Stimulated activated CD4-positive, alpha-beta T cell treated with anti-CD3 and anti-CD28 coated beads, Interleukin-4, amount 100 ng/mL, for 24 hours (primary cell): ENCODE measurements around the gene VSX1.

Experiments
- DNase-seq: peaks from one replicate; pipeline ENCODE4 v3.0.0-alpha.2; 2020

Gene VSX1

DNA sequence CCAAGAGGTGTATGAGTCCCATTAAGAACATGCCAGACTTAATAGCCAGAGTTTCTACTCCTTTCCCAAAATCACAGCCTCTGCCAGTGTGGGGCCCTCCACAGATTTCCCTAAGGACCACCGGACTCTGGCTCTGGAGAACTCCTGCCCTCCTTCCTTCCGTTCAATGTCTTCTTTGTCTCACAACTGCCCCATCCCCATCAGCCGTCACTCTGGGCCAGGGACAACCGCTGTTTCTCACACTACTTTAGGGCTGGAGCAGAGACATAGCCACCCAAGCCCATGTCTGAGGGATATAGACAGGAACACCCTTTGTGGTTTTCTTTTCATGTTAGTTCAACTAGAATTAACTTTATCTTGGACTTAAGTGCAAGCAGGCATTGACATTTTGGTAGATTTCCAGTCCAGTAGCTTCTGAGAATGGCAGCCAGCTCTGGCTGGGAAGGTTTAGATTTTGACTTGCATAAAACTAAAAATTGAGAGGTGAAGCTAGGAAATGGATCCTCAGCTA is 17.3 kb downstream of the VSX1 start:
- DNase-seq = no peak

DNA sequence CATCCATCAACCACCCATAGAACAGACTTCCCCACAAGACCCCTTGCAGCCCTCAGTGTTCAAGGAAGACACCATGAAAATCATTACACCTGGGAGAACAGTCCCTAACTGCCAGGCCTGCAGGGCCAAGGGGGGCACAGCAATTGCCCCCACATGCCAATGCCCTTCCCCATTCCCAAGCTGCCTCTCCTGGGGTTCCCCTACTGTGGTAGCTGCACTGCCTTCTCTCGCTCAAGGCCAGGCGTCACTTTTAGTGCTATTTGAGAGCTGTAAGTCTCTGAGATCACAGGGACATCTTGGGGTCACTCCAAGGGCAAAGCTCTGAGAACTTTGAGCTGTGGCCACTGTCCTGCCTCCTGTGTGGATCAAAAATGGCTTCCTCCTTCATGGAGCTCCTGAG is 18.0 kb downstream of the VSX1 start:
- DNase-seq = no peak

DNA sequence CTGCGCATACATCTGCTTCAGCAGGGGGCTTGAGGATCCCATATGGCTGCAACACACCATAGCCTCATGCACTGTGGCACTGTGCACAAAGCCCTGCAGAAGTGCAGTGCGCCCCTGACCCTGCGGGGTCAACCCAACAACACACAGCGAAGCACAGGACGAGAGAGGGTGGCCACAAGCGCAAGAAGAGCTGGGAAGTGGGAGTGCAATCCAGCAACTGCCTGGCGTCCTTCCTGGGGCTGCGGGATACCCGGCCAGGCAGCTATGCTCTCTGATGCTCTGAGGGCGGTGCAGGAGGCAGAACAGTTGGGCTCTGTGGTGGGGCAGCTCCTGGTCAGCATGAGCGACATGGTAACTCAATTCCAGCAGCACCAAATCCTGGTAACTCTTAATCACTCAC is 18.4 kb downstream of the VSX1 start:
- DNase-seq = no peak

DNA sequence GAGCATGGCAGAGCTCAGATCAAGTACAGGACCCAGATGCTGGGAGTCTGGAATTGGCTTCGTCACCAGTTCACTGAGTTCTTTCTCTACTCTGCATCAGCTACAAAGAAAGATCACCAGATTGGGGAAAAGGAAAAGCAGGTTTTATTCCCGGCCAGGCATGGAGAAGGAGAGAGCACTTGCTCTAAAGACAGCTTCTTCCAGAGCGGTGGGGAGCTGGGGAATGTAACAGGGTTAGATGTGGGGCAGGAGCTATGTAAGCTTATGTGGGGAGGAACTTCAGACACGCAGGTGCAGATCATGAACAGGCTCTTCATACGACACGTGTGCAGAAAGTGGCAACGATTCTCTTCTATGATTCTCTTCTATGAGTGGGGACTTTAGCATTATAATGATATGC is 19.1 kb downstream of the VSX1 start:
- DNase-seq = no peak

DNA sequence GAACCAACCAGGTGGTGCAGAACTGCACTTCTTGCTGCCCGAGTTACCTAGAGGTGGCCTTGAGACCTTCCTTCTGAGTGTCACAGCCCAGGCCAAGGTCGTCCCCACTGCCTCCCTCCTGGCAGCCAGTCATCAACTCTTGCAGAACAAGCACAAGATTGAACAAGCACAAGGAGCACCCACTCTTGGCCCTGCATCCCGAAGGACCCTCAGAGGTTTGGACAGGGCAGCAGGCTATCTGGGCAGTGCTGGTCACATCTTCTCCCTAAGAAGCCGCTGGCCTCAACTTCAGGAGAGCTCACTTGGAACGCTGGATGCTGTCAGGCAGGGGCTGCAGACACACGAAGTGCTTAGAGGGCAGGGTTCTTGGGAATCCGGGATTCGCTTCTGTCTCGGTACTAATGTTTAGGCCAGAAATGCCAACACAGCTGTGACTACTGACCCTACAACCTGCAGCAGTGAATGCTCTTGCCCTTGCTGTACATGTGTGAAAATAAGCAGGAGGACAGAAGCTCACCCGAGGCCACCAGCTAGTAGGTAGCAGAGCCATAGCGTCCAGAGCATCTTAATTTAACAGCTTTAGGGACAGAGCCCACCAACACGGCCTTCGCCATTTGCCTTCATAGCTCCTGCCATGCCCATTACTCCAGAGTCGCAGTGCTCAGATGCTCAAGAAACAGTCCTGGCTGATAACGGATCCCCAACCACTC is 20.0 kb downstream of the VSX1 start:
- no peak for DNase-seq

DNA sequence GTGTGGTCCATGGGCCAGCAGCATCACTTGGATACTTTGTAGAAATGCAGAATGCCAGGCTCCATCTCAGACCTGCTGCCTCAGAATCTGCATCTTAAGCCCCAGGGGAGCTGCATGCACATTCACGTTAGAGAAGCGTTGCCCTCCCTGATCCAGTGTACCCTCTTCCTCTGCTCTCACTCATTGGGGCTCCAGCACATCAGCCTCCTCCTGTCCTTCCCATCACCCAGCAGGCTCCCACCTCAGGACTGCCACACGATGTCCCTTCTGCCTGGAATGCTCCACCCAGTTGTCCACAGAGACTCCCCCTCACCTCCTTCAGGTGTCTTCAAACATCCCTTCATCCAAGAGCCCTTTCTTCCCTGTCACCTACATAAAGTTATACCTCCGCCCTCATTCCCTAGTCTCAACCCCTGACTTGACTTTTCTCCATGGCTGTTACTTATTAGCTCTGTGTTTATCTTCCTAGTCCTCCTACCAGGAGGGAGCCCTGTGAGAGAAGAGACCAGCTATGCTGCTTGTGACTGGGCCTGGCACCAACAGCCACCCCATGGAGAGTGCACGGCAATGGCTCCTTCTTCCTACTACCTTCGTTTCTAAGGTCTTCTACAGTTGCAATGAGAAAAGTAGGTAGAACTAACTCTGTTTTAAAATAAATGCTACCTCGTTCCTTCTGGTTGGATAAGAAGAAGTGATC is 20.7 kb downstream of the VSX1 start:
- DNase-seq = no peak

DNA sequence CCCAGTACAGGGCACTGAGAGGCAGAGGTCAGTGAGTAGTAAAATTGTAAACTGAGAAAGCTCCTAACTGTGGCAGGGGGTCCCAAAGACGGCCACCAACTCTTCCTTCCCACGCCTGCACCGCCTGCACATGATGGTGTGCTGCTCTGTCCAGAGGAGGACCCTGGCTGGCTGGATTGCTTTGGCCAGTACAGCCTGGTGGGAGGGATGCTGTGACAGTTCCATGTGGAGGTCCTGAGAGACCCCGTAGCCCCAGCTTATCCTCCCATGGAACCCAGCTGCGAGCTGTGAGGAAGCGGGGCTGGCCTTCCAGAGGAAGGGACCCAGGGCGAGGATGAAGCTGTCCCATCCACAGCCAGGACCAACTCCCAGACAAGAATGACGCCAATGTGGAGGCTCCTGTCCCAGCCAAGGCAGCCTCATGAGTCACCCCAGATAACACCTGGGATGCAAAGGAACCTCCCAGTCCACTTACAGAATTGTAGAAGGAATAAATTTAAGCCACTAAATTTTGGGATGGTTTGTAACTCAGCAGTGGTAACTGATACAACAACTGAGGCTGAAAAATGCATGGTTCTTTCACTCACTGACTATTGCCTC is 22.0 kb downstream of the VSX1 start:
- DNase-seq = no peak

DNA sequence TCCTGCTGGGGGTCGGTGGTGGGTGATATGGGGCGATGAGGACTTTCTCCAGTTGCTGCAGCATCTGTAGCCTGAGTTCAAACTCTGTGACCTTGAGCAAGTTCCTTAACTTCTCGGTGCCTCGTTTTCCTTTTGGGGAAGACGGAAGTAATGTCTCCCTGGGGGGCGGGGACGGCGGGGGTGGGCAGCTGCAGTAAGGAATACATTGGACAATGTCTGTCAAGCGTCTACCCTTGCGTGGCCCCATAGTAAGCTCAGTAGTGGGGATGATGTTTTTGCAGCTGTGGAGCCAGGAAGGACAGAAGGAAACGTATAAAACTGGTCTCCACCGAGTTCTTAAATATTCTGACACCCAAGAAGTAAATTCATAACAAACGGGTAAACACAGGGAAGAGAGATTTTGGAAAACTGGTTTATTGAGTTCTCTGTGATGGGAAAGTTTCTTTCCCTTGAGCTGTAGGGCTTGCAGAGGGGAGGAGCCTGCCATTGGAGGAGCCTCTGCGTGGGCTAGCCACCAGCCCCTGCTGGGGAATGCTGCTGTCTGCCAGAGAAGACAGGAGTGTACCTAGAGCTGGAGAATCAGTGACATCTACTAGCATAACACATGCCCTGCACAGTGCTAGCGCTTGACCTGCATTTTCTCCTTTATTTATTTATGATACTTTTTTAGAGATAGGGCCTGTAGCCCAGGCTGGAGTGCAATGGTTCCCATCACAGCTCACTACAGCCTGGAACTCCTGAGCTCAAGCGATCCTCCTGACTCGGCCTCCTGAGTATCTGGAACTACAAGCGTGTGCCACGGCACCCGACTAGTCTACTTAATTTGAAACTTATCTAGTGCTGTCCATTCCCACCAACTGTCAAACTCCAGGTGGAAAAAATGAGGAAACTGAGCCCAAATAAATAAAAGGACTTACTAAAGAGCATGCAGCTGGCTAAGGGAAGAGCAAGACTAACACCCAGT is 22.8 kb downstream of the VSX1 start:
- no peak for DNase-seq

DNA sequence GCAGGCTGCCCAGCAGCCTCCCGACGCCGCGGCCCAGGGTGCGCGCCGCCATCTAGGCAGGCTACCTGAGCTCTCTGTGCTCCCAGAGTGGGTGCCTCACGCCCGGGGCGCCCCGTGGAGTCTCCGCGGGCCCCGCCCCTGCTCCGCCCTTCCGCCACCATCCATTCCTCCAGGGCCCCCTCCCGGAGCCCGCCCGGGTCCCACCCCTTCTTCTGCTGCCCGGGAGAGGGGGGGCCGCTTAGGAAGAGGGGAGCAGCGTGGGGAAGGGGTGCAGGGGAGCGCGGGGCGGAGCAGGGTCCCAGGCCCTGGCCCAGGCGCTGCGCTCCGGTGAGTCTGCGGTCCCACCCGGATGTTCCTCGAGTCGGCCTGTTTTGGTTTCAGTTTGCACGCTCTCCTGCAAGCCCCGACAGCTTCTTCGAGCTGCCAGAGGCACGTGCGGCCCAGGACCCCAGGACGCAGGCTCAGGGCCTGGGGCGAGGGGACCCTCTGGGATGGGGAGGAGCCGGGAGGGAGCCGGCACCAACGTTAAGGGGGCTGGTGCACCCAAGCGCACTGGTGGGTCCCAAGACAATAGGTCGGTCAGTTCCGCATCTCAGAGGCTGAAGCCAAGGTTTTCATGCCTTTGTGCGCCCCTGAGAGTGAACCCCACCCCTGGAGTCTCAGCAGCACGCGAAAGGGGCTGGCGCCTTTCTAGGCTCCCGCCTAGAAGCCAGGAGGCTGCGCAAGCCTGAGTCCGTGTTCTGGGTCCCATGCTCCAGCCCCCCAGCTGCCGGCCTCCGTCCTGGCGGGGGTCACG is 23.7 kb downstream of the VSX1 start, which contains the start of gene ACSS1:
Gene ACSS1, minus strand, starts transcription at position 89 of the 796 bp plus-strand sequence. Its CDS starts 37 bp downstream, at position 52.
- peak; percentile 68 for DNase-seq

DNA sequence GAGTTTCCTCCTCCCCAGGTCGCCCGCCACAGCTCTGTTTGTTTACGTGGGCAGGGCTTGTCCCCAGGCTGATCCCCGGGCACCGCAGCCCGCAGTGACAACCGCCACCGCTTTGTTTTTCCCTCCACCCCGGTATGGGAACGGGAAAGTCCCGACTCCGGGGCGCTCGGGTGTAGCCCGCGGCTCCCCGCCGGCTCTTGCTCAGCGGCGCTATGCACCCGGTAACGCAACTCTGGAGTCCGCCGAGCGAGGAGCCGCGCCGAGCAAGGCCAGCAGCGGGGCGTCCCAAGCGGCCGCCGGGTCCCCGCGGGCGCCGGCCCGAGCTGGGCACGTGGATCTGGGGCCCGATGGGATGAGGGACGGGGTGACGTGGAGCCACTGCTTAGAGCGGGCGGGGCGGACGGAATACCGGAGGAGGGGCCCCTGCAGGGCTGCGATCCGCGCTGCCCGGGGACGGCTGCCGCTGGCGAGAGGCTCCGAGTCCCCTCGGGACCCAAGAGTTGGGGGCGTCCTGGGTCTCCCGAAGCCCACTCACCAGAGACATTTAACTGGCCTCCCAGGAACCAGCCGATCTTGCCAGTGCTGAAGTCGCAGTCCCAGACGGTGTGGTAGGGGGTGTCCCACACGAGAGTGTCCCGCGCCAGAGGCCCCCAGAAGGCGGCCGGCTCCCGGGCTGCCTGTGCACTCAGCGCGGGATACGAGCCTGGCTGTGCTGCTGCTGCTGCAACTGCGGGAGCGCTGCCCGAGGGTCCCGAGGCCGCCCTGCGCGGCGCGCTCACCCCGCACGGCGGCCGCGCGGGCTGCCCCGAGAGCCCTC is 24.5 kb downstream of the VSX1 start:
- peak; percentile 76 for DNase-seq

DNA sequence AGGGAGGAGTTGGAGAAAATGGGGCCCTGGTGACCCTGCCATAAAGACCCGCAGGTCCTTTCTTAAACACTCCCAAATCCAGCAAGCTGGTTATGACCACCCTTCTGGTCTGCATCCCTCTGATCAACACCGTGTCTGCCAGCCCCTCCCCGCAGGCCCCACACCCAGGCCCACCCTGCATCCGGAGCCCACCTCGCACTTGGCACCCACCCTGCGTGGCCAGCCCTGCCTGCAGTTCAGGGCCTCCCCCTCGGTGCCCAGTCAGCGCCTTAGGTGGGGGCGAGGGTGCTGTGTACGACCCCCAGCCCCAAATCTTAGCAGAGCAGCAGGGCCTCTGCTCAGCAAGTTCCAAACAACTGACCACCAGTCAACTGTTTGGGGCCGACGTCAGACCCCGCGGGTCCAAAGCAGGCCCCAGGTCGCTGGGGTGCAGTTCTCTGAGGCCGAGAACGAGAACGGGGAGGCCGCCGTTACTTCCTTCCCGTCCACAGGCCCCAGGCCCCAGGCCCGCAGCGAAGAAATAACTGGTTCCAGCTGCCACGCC is 25.2 kb downstream of the VSX1 start:
- DNase-seq = no peak

DNA sequence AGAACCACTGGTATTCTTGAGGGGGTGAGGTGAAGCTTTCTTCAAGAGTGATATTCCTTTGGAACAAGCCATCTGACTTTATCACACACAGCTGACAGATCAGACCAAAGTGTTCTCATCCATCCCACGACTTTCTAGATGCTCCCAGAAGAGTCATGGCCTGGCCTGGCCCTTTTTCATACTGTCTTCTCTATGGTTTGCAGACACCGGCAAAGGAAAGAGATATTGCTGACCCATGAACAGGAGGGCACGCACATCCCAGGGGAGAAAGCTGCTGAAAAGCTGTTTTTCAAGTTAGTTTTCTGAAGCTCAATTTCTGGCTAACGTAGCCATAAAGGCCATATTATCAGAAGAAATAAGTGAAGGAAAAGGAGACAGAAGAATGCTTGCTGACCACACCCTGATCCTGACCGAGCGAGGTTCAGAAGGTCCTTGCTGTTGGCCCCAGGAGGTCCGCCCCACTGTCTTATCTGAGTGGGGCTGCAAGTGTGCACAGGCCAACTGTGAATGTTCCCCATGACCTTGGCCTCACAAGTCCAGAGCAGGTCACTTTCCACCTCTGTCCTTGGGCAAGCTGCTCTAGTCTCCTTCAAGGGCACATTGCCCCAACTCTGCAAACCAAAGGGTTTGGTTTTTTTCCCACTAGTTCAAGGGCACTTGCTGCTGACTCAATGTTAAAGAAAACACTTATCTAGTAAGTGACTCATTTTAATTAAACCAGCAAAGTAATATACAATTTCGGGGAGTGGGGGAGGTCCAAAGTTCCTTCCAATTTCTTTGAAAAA is 26.0 kb downstream of the VSX1 start:
- DNase-seq = peak; percentile 11

DNA sequence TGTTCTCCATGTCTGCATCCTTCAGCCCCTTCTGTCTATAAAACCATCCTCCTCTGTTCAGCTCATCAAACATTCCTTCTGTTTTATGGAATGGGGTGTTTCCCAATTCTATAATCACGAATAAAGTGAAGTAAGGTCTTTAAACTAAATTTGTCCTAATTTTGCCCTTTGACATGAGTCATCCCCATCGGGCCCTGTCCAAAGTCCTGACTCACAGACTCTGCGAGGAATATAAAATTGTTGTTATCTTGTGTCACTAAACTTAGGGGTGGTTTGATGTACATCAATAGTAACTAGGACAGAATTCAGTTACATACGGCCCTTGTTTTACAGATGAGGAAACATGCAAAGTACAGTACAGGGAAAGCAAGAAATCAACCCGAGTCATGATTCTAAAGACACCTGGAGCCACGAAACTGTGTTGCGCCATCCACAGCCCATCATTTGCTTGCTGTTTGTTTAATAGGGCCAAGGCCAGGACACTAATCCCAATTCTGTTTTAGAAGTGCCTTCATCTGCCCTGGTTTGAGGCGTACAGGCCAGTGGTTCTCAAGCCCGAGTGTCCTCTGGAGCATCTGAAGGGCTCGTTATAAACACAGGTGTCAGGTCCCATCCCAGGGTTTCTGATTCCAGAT is 26.8 kb downstream of the VSX1 start:
- no peak for DNase-seq

DNA sequence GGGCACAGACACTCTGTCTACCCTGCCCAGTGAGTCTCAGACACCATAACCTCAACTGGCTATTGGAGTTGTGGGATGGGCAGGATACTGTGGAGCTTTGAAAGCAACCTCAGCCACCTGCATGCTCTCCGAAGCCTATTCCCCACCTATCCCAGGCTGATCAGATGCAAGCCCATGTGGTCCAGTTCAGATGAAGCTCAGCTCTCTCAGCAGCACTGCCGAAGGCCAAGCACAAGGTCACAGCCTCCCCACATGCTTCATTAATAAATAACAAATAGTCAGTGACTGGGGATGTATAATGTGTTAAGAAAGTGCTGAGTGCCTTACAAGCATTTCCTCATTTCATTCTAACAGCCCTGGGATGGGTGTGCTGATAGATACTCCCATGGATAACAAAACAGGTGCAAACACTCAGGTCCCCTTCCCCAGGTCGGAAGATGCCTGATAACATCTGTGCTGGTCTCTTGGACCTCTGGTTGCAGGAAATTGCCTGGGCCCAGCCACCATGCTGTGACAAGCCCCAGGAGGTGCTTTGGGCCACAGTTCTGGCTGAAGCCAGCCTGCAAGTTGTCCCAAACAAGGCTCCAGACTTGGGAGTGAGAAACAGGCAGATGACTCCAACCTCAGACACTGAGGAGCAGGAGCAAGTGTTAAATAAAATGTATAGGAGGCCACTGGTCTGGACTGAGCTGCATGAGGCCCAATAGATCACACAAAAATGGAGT is 27.7 kb downstream of the VSX1 start:
- DNase-seq = no peak

DNA sequence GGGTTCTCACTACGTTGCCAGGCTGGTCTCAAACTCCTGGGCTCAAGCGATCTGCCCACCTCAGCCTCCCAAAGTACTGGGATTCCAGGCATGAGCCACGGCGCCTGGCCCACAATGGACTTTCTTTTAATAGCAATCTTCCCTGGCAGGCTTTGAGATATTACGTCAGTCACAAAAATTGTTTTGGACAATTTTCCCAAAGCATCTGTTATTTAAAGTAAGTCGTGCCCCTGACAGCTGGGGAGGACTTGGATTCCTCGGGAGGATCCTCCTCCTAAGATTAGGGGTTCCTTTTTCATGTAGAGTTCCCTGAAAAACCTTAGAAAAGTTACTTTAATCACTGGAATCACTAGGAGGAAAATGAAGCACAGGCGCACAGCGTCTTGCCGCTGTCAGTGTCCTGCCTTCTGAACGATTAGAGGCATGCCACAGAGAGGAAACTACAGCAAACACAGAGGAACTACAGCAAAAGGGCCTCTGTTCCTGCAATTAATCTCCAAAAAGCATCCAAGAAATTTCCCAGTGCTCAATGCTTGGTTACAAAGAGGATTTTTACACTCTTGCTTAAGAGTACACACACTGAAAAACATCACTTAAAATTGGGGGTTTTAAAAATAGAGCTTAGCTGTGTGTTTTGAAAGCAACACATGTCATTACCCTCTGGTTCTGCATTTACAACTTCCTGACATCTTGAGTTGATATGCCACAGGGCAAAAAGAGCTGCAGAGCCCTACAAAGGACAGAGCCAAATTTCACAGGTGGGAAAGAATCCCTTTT is 28.5 kb downstream of the VSX1 start:
- no peak for DNase-seq

DNA sequence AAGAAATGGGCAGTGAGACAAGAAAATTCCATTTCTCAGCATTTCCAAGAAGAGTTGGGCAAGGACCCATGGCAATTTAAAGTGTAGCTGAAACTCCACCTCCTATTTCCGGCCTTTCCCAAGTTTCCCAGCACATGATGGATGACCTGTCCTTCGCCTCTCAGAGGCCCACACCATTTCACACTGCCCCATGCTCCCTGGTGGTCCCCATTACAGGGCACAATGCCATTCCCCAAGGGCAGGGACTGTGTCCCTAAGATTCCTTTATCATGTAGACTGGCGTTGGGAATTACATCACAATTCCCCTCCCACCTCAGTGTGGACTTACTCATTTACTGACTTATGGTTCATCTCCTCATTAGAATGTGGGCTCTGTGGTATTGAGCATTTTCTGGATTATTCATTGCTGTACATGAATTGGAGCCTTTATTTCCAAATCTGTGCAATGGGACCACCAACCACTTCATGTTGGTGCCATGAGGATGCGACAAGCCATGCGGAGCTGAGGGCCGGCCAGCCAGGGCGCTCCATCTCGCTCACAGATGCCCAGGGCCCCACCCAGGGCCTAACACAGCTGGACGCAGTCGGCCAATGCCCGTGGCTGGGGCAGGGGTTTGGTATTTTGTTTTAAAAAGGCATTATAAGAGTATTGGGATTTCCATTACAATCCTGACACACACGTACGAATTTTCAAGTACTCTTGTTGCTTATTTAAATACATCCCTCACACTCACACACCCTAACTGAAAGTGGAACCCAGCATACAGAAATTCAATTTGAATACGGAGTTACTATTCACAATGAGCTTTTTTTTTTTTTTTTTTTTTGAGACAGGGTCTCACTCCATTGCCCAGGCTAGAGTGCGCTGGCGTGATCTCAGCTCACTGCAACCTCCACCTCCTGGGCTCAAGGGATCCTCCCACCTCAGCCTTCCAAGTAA is 29.4 kb downstream of the VSX1 start:
- DNase-seq = no peak
